ENCODE results near the gene TMEM266.
A peak's percentile ranks its signal among the peaks of the same experiment; 100 is the strongest.

TMEM266 gene

DNA sequence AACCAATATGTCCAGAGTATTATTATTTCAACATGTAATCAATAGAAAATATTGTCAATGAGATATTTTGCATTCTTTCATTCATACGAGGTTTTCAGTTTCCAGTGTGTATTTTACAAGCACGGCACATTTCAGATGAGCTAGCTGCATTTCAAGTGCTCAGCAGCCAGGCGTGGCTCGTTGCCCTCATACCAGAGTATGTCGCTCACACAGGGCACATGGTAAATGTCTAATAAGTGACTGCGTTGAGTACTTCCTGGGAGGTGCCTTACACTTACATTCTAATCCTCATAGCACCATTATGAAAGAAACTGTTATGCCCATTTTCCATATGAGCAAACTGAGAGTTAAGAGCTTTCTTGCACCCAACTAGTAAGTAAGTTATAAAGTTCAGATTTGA lies 47.4 kb downstream of the TMEM266 start:
- H3K36me3 ChIP-seq (ENCODE audit: insufficient read depth, low read depth, low read length) = no peaks in the 10 kb centered on the region
- no peak overlapping the region for H3K27ac ChIP-seq (ENCODE audit: low read length)

DNA sequence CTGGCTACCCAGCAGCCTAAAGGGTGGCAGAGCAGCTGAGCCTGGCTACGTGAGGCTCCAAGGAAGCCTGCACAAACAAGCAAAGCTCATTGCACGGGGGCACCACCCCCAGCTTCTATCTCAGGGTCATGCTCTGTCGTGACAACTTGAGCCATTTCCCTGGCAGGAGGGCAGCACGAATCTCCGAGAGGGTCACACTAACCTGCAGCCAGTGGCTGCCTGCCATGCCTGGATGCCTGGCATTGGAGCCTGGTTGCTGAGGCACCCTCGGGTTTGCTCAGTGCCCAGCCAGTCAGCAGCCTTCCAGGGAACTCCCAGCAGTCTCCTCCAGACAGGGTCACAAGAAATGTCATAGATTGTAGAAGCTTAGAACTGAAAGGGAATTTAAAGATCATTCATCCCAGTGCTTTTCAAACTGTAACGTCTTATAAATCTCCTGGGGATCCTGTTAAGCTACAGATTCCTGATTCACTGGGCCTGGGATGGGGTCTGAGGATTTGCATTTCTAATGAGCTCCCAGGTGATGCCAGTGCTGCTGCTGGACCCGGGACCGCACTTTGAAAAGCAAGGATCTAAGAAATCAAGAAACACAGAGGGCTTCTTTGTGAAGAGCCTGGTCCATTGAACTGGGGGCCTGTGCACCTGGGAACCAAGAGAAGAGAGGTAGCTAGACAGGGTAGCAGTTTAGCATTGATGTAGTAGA lies 48.4 kb downstream of the TMEM266 start:
- Histone ChIP-seq H3K4me3 (ENCODE audit: low read length) (no peak overlapping the region), H3K9me3 (ENCODE audit: insufficient read depth, low read depth, low read length) (peaks cover 4% of the 10 kb centered on the region; the same call in 1 of the 2 replicates), H3K9ac (ENCODE audit: low read depth, low read length) (no peak overlapping the region), H3K27me3 (ENCODE audit: insufficient read depth, low read length) (no peaks in the 10 kb centered on the region), H3K27ac (ENCODE audit: low read length) (no peak overlapping the region), H3K36me3 (ENCODE audit: insufficient read depth, low read depth, low read length) (no peaks in the 10 kb centered on the region), H3K4me1 (ENCODE audit: insufficient read depth, low read length) (peaks cover 5% of the 10 kb centered on the region; the same call in 1 of the 2 replicates)

More for the DNA sequence above, 47.4 kb downstream of the TMEM266 start:
- Histone ChIP-seq H3K4me1 (ENCODE audit: insufficient read depth, low read length) (peaks cover 5% of the 10 kb centered on the region; the same call in 1 of the 2 replicates), H3K4me3 (ENCODE audit: low read length) (no peak overlapping the region), H3K27me3 (ENCODE audit: insufficient read depth, low read length) (no peaks in the 10 kb centered on the region), H3K9ac (ENCODE audit: low read depth, low read length) (no peak overlapping the region), H3K9me3 (ENCODE audit: insufficient read depth, low read depth, low read length) (peaks cover 4% of the 10 kb centered on the region; the same call in 1 of the 2 replicates)

DNA sequence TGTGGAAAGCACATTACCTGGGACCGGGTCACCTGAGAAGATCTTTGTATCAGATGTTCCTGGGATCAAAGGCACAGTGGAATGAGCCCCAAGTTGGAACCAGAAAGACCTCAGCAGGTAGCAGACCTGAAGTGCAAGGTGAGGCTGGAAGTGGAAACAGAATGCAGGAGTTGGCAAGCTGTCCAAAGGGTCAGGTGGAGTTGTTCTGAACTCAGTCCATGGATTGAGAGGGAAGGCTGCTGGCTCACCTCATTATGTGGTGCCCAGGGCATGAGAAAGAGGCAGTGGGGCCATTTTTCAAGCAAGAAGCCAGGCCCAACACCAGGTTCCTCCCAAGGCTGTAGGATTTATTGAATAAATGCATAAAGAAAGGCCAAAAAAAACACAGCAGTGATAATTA lies 49.3 kb downstream of the TMEM266 start:
- Histone ChIP-seq H3K4me3 (ENCODE audit: low read length) (no peak overlapping the region), H3K9ac (ENCODE audit: low read depth, low read length) (no peak overlapping the region), H3K27ac (ENCODE audit: low read length) (no peak overlapping the region), H3K4me1 (ENCODE audit: insufficient read depth, low read length) (peaks cover 5% of the 10 kb centered on the region; the same call in 1 of the 2 replicates), H3K27me3 (ENCODE audit: insufficient read depth, low read length) (no peaks in the 10 kb centered on the region), H3K36me3 (ENCODE audit: insufficient read depth, low read depth, low read length) (no peaks in the 10 kb centered on the region), H3K9me3 (ENCODE audit: insufficient read depth, low read depth, low read length) (peaks cover 4% of the 10 kb centered on the region; the same call in 1 of the 2 replicates)

DNA sequence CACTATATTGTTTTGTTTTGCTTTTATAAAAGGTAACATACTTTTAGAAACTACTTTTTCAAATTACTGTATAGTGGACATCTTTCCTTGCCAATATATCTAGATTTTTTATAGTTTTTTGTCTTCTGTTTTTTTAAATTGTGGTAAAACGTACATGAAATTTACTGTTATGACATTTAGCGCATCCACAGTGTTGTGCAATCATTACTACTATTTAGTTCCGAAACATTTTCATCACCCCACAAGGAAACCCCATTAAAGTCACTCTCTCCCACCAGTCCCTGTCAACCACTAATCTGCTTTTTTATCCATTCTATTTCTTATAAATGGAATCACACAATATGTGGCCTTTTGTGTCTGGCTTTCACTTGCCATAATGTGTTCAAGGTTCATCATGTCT lies 54.8 kb downstream of the TMEM266 start:
- Histone ChIP-seq H3K27me3 (ENCODE audit: insufficient read depth, low read length) (no peaks in the 10 kb centered on the region), H3K4me3 (ENCODE audit: low read length) (no peak overlapping the region), H3K9me3 (ENCODE audit: insufficient read depth, low read depth, low read length) (peaks cover 4% of the 10 kb centered on the region; the same call in 1 of the 2 replicates), H3K9ac (ENCODE audit: low read depth, low read length) (no peak overlapping the region), H3K27ac (ENCODE audit: low read length) (no peak overlapping the region), H3K4me1 (ENCODE audit: insufficient read depth, low read length) (peaks cover 16% of the 10 kb centered on the region), H3K36me3 (ENCODE audit: insufficient read depth, low read depth, low read length) (no peaks in the 10 kb centered on the region)

DNA sequence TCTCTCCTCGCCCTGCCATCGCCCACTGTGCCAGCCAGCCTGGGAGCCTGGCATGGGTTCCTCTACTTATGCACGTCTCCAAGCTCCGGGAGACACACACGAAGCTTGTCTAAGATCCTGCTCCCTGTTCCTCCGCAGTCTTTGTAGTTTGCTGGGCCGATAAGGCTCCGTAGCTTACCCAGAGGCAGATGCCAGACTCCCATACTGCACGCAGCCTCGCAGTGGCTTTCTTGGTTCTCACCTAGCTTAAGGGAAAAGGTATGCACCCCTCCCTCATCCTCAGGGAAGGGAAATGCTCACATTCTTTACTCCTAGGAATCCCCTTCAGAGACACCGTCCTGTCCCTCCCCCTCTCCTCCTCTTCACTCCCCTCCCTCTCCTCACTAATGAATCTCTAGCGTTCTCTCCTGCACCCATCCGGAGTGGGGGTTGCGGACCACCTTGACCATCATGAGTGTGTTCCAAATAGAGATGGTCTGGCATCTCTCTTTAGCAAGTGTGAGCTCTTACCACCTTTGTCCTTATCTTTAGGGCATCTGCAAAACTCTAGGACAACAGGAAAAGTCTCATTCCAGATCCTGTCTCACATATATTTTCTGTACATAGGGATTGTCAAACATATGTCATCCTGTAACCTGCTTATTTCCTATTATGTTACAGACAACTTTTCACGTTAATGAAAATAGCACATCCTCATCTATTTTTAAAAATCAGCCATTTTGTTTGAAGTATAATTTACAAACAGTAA lies 56.5 kb downstream of the TMEM266 start:
- Histone ChIP-seq H3K9ac (ENCODE audit: low read depth, low read length) (0 out of 2 replicates have a peak overlapping the region, but pooled peaks have one; percentile 8), H3K27me3 (ENCODE audit: insufficient read depth, low read length) (no peaks in the 10 kb centered on the region), H3K27ac (ENCODE audit: low read length) (no peak overlapping the region), H3K4me1 (ENCODE audit: insufficient read depth, low read length) (peaks cover 16% of the 10 kb centered on the region), H3K36me3 (ENCODE audit: insufficient read depth, low read depth, low read length) (no peaks in the 10 kb centered on the region), H3K9me3 (ENCODE audit: insufficient read depth, low read depth, low read length) (no peaks in the 10 kb centered on the region), H3K4me3 (ENCODE audit: low read length) (no peak overlapping the region; the same call in 1 of the 2 replicates)

DNA sequence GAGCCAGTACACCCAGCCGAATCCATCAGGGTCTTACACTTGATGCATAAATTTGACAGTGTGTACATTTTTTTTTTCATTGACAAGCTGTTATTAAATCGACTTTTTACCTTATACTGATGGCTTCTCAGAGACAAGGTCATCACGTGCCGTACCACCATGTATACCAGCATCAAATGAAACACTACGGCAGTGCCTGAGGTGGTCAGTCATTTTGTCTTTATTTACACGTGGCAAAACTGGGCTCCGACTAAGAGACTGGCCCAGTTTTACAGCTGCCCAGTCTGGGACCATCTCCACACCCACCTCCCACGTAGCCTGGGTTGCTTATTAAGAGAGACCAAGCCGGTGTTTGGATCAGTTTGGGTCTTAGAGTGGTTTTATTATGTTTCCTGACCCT lies 57.4 kb downstream of the TMEM266 start:
- Histone ChIP-seq H3K4me1 (ENCODE audit: insufficient read depth, low read length) (peaks cover 16% of the 10 kb centered on the region), H3K9ac (ENCODE audit: low read depth, low read length) (no peak overlapping the region), H3K9me3 (ENCODE audit: insufficient read depth, low read depth, low read length) (no peaks in the 10 kb centered on the region), H3K4me3 (ENCODE audit: low read length) (no peak overlapping the region), H3K27me3 (ENCODE audit: insufficient read depth, low read length) (no peaks in the 10 kb centered on the region), H3K36me3 (ENCODE audit: insufficient read depth, low read depth, low read length) (no peaks in the 10 kb centered on the region), H3K27ac (ENCODE audit: low read length) (no peak overlapping the region)

DNA sequence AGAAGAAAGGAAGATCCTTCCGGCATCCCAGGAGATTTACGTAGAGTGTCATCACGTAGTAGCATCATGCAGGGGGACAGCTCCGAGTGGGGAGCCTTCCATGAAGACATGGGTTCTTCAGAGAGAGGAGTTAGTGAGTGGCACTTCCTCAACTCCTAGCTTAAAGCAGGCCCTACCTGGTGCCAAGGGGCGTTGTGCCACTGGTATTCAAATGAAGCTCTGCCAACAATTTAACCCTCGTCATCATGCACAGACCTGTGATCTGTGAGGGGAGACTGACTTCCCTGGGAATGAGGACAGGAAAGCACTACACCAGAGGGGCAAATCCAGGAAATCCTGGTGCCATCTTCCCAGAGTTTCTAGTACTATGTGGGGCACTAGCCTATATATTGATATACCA lies 59.0 kb downstream of the TMEM266 start:
- Histone ChIP-seq H3K9me3 (ENCODE audit: insufficient read depth, low read depth, low read length) (no peaks in the 10 kb centered on the region), H3K27me3 (ENCODE audit: insufficient read depth, low read length) (no peaks in the 10 kb centered on the region)

DNA sequence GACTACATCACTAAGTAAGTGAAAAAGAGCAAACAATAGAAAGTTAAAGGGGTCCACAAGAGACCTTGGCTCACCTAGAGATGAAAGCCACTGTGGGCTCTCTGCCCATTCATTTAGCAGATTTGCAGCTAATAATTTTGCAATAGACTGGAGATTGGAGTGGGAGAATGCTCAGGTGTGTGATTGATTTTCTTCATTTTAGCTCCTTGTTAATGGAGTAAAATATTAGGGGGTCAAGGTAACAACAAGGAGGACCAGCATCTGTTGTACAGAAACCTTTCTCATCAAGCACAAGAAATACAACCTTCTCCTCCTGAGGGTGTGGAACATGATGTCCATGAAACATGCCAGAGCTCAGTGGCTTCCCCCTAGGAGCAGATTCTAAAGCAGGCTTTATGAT lies 63.2 kb downstream of the TMEM266 start:
- Histone ChIP-seq H3K4me1 (ENCODE audit: insufficient read depth, low read length) (no peaks in the 10 kb centered on the region; the same call in 1 of the 2 replicates), H3K27ac (ENCODE audit: low read length) (no peak overlapping the region), H3K9ac (ENCODE audit: low read depth, low read length) (no peak overlapping the region), H3K4me3 (ENCODE audit: low read length) (no peak overlapping the region), H3K9me3 (ENCODE audit: insufficient read depth, low read depth, low read length) (no peaks in the 10 kb centered on the region), H3K27me3 (ENCODE audit: insufficient read depth, low read length) (no peaks in the 10 kb centered on the region), H3K36me3 (ENCODE audit: insufficient read depth, low read depth, low read length) (no peaks in the 10 kb centered on the region)

More for the DNA sequence above, 59.0 kb downstream of the TMEM266 start:
- H3K36me3 ChIP-seq (ENCODE audit: insufficient read depth, low read depth, low read length) = no peaks in the 10 kb centered on the region
- H3K27ac ChIP-seq (ENCODE audit: low read length) = no peak overlapping the region
- no peak overlapping the region for H3K9ac ChIP-seq (ENCODE audit: low read depth, low read length)
- H3K4me1 ChIP-seq (ENCODE audit: insufficient read depth, low read length) = peaks cover 16% of the 10 kb centered on the region
- H3K4me3 ChIP-seq (ENCODE audit: low read length) = no peak overlapping the region

DNA sequence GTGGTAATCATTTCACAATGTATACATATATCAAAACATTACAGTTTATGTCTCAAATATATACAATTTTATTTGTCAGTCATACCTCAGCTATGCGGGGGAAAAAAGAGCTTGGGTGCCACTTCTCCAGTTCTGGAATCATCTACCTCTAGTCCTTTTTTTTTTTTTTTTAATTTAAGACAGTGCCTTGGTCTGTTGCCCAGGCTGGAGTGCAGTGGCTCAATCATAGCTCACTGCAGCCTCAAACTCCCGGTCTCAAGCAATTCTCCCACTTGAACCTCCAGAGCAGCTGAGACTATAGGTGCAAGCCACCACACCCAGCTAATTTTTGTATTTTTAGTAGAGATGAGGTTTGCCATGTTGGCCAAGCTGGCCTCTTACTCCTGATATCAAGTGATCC lies 67.4 kb downstream of the TMEM266 start:
- Histone ChIP-seq H3K4me3 (ENCODE audit: low read length) (no peak overlapping the region), H3K27ac (ENCODE audit: low read length) (no peak overlapping the region), H3K4me1 (ENCODE audit: insufficient read depth, low read length) (peaks cover 5% of the 10 kb centered on the region; the same call in 1 of the 2 replicates), H3K27me3 (ENCODE audit: insufficient read depth, low read length) (no peaks in the 10 kb centered on the region), H3K36me3 (ENCODE audit: insufficient read depth, low read depth, low read length) (no peaks in the 10 kb centered on the region), H3K9ac (ENCODE audit: low read depth, low read length) (no peak overlapping the region), H3K9me3 (ENCODE audit: insufficient read depth, low read depth, low read length) (no peaks in the 10 kb centered on the region)

DNA sequence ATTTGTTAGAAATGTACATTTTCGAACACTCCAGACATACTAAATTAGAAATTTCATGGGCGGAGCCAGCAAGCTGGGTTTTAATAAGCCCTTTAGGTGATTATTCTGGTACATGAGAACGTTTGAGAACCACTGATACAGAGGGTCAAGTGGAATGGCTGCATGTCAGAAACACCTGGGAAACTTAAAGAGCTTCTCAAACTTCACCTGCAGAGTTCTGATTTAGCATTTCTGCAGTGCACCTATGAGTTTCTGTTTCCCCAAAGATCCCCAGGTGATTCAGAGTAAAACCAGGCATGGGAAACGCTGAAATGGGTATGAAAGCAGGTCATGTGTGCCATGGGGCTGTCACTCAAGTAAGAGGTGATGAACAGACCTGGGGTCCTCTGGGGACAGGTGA lies 68.1 kb downstream of the TMEM266 start:
- Histone ChIP-seq H3K4me1 (ENCODE audit: insufficient read depth, low read length) (peaks cover 5% of the 10 kb centered on the region; the same call in 1 of the 2 replicates), H3K36me3 (ENCODE audit: insufficient read depth, low read depth, low read length) (no peaks in the 10 kb centered on the region), H3K4me3 (ENCODE audit: low read length) (no peak overlapping the region), H3K9me3 (ENCODE audit: insufficient read depth, low read depth, low read length) (no peaks in the 10 kb centered on the region), H3K27me3 (ENCODE audit: insufficient read depth, low read length) (no peaks in the 10 kb centered on the region), H3K9ac (ENCODE audit: low read depth, low read length) (no peak overlapping the region), H3K27ac (ENCODE audit: low read length) (no peak overlapping the region)

DNA sequence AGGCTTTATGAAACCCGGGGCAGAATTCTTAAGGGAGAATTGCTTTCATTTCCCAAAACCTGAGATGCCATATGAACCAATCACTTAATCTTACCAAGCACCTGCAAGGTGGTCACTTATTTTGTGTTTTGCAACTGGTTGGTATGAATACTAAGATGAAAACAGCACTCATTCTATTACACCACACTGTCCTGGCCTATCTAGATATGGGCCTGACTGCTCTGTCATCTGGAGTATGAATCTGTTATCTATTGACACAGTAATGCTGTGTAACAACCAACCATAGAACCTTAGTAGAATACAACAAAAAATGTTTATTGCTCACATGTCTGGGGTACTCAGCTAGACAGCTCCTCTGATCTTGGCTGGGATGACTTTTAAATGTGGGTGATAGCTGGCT lies 74.8 kb downstream of the TMEM266 start:
- no peak overlapping the region for H3K9ac ChIP-seq (ENCODE audit: low read depth, low read length)
- H3K27me3 ChIP-seq (ENCODE audit: insufficient read depth, low read length) = peaks cover 6% of the 10 kb centered on the region; the same call in 1 of the 2 replicates
- H3K36me3 ChIP-seq (ENCODE audit: insufficient read depth, low read depth, low read length) = no peaks in the 10 kb centered on the region
- H3K4me1 ChIP-seq (ENCODE audit: insufficient read depth, low read length) = peaks cover under 1% of the 10 kb centered on the region; the same call in 1 of the 2 replicates
- no peaks in the 10 kb centered on the region for H3K9me3 ChIP-seq (ENCODE audit: insufficient read depth, low read depth, low read length)
- no peak overlapping the region for H3K4me3 ChIP-seq (ENCODE audit: low read length)
- no peak overlapping the region for H3K27ac ChIP-seq (ENCODE audit: low read length)

Data from iPS-20b (cell line).